Heart right ventricle (tissue), 16 donors: ENCODE results near the gene CCDC102B. TPM values are rescaled to one million over a fixed set of nuclear protein-coding genes. Genes with fewer than 3 reads are reported as not detected.

Experiments
- ATAC-seq, 8 donors: fragments of 200-7000 bp; cut with Tn5 transposase; one replicate each; pipeline ENCODE4 v1.9.1; 2020; ENCODE audit warnings: mild to moderate bottlenecking in 8 of 8, moderate library complexity in 8 of 8, moderate number of reproducible peaks in 1 of 8
- DNase-seq, 2 donors: peaks; one replicate each; pipeline ENCODE4 v3.0.0-alpha.2; 2020
- H3K27ac ChIP-seq, 10 donors: fragments of 200-600 bp; sonication (generic) in 2 of 10; one replicate each; pipeline versions ENCODE4 v1.5.0 to v1.8.0; 2020 to 2022; ENCODE audit warnings: mild to moderate bottlenecking in 3 of 10
- H3K27me3 ChIP-seq, 7 donors: fragments of 200-600 bp; one replicate each; pipeline ENCODE4 v1.8.0; 2021 to 2022; ENCODE audit warnings: mild to moderate bottlenecking in 2 of 7
- H3K36me3 ChIP-seq, 9 donors: fragments of 200-600 bp; sonication (generic) in 1 of 9; one replicate each; pipeline versions ENCODE4 v1.5.0 to v1.8.0; 2020 to 2022; ENCODE audit warnings: mild to moderate bottlenecking in 2 of 9
- H3K4me1 ChIP-seq, 9 donors: fragments of 200-600 bp; sonication (generic) in 1 of 9; one replicate each; pipeline versions ENCODE4 v1.5.0 to v1.8.0; 2020 to 2022; ENCODE audit warnings: mild to moderate bottlenecking in 4 of 9
- H3K4me3 ChIP-seq, 10 donors: fragments of 200-600 bp; sonication (generic) in 2 of 10; one replicate each; pipeline versions ENCODE4 v1.5.0 to v1.8.0; 2020 to 2022; ENCODE audit warnings: mild to moderate bottlenecking in 7 of 10, moderate library complexity in 2 of 10
- H3K9me3 ChIP-seq, 11 donors: fragments of 200-600 bp in 10 of 11; sonication (generic) in 2 of 11; one replicate each; pipeline versions ENCODE4 v1.5.0 to v1.8.0; 2013 to 2022; ENCODE audit warnings: mild to moderate bottlenecking in 2 of 11, control low read depth in 1 of 11, moderate library complexity in 1 of 11
- CTCF ChIP-seq, 9 donors: fragments of 200-600 bp; sonication (generic) in 2 of 9; IDR thresholded peaks; one replicate each; pipeline versions ENCODE4 v1.5.0 to v1.8.0; 2021 to 2022; ENCODE audit warnings: antibody characterized with exemption in 9 of 9, mild to moderate bottlenecking in 5 of 9, moderate library complexity in 1 of 9
- WGBS, 2 donors: extraction: QIAGEN DNeasy Blood & Tissue Kit; methylation state at CpG; one replicate each; pipeline ENCODE4 v1.1.7; 2013; ENCODE audit warnings: inconsistent platforms in 1 of 2; 5-methylcytosine and 5-hydroxymethylcytosine counted together
- intact Hi-C, 10 donors: fragments of 100-400 bp; cut with DNase I; formaldehyde crosslinking; loops; one replicate each; pipeline versions ENCODE4 v1.11.1 to v1.14.2; 2022
- polyA plus RNA-seq, 2 donors: library from polyadenylated mRNA; stranded (reverse); fragments of 200-250 nt; gene quantifications; one replicate each; pipeline ENCODE4 v1.2.3, GENCODE V29; 2013
- total RNA-seq, 10 donors: library from RNA; stranded (reverse); fragmentation: NEBNext Ultra II Directional in 3 of 10; extraction: Animal tissue kit (Norgen Biotek cat#: 25700) in 3 of 10; gene quantifications; one replicate each; pipeline versions ENCODE4 v1.2.1 to v1.2.4, GENCODE V29; 2021 to 2023
- donor health status: Arrhythmogenic right ventricular cardiomyopathy.
- donor health status: ischemic (EF 13 %, LVEDD 7.1; RV severe dilation, severe dysfunction).
- donor health status: healthy with polysubstance abuse.
- donor health status: DM: no; HTN: yes; CAD: no.
- donor health status: DM: no; HTN: no; CAD: no.
- donor health status: ischemic (EF 25% LVEDD 6.9; RV normal size, moderate dysfunction).
- donor health status: ischemic (EF 25% LVEDD 5.7; RV mildly dilated, moderate dysfunction).
- donor health status: healthy.
- donor health status: DM: yes; HTN: yes; CAD: no.
- donor health status: Ischemic cardiomyopathy.
- donor health status: ischemic (EF 35%, LVEDD 5.7; RV mildly dilated, moderate dysfunction).
- donor health status: nonischemic (EF 11% LVEDD 7.7; RV severe dilation, severe dysfunction).
- donor health status: DM: yes; HTN: yes; CAD: no.
- donor health status: PGD.
- donor health status: ischemic (EF 29% LVEDD 5.4; RV normal size, mild dysfunction).
- donor health status: nonischemic (EF 23%, LVEDD 6.1; RV moderate dilation, normal function).

CCDC102B gene
- total and polyA plus RNA-seq, 12 donors: 2.8 to 7.3 (median 5.8) TPM

- intact Hi-C loops: no loop called here
- Histone ChIP-seq H3K4me3 (no peak overlapping the region), H3K36me3 (no peaks in the 10 kb centered on the region), H3K27ac (peak overlapping the region in 1 of 10 donors; percentile 5), H3K4me1 (peaks cover 0 to 6% (median 0%) of the 10 kb centered on the region in 9 donors), H3K27me3 (no peaks in the 10 kb centered on the region), H3K9me3 (no peaks in the 10 kb centered on the region)
- TF ChIP-seq CTCF (IDR thresholded peaks at IDR 0.05): no peak
- ATAC-seq (peak in 5 of 8 donors; percentile 53 to 72 (median 59)), DNase-seq (no peak)
- 42 to 61% methylated on average over 1 of the region's 1 CpG for WGBS, 2 donors
Measured at GRCh38 chr18:68893354-68893753, 95.5 kb downstream of the CCDC102B start.

- H3K27me3 ChIP-seq: no peaks in the 10 kb centered on the region
- no peak overlapping the region for H3K27ac ChIP-seq
- WGBS, 2 donors: 47 to 49% methylated on average over 4 of the region's 4 CpGs
- no peaks in the 10 kb centered on the region for H3K9me3 ChIP-seq
- H3K36me3 ChIP-seq: peaks cover 0 to 4% (median 0%) of the 10 kb centered on the region in 9 donors
- no peak for TF ChIP-seq CTCF (IDR thresholded peaks at IDR 0.05)
- DNase-seq (no peak), ATAC-seq (no peak)
- H3K4me3 ChIP-seq: no peak overlapping the region
- peaks cover 0 to 6% (median 0%) of the 10 kb centered on the region in 9 donors for H3K4me1 ChIP-seq
- intact Hi-C loops: no loop called here
Measured at GRCh38 chr18:68897286-68897685, 99.4 kb downstream of the CCDC102B start.

GRCh38 chr18:68909579-68909978 is 111.7 kb downstream of the CCDC102B start:
- TF ChIP-seq CTCF (IDR thresholded peaks at IDR 0.05): no peak
- ATAC-seq: no peak

GRCh38 chr18:68915061-68915460 is 117.2 kb downstream of the CCDC102B start:
- intact Hi-C loops: no loop called here
- WGBS, 2 donors: 95 to 97% methylated on average over 2 of the region's 2 CpGs
- Histone ChIP-seq H3K27me3 (no peaks in the 10 kb centered on the region), H3K36me3 (no peaks in the 10 kb centered on the region), H3K4me3 (no peak overlapping the region), H3K27ac (no peak overlapping the region), H3K4me1 (no peaks in the 10 kb centered on the region), H3K9me3 (no peaks in the 10 kb centered on the region)
- ATAC-seq (no peak), DNase-seq (no peak)
- TF ChIP-seq CTCF (IDR thresholded peaks at IDR 0.05): no peak

More at GRCh38 chr18:68909579-68909978, 111.7 kb downstream of the CCDC102B start:
- no peaks in the 10 kb centered on the region for H3K9me3 ChIP-seq
- H3K4me3 ChIP-seq: no peak overlapping the region
- no peaks in the 10 kb centered on the region for H3K36me3 ChIP-seq
- intact Hi-C loops: no loop called here
- H3K27me3 ChIP-seq: no peaks in the 10 kb centered on the region
- no peak for DNase-seq
- H3K27ac ChIP-seq: no peak overlapping the region
- no peaks in the 10 kb centered on the region for H3K4me1 ChIP-seq
